Astrocyte (in vitro differentiated cells and primary cell): Measurements from ENCODE around the gene NME4. TPM values are rescaled to one million over a fixed set of nuclear protein-coding genes. Genes with fewer than 3 reads are reported as not detected.

Experiments
- DNase-seq: peaks from one replicate; pipeline ENCODE4 v3.0.0-alpha.2; 2010; ENCODE audit warnings: low read depth
- FAIRE-seq: peaks from 2 replicates; lab custom pipeline; 2011; peaks lifted over from hg19 to GRCh38; lab: Jason Lieb, UNC
- H2AFZ ChIP-seq: 2 replicates; pipeline ENCODE4 v1.6.0; 2012; ENCODE audit warnings: low read depth, low read length, inconsistent platforms
- H3K27ac ChIP-seq: 2 replicates; pipeline ENCODE4 v1.5.1; 2011; ENCODE audit warnings: low read depth, low read length, inconsistent platforms
- H3K27me3 ChIP-seq: 2 replicates; pipeline ENCODE4 v1.6.0; 2011; ENCODE audit warnings: low read length, inconsistent platforms; ENCODE audit not compliant: insufficient read depth
- H3K36me3 ChIP-seq: 2 replicates; pipeline ENCODE4 v1.5.1; 2011; ENCODE audit warnings: low read length, inconsistent platforms; ENCODE audit not compliant: insufficient read depth
- H3K4me1 ChIP-seq: 2 replicates; pipeline ENCODE4 v1.5.1; 2011; ENCODE audit warnings: low read length, inconsistent platforms; ENCODE audit not compliant: insufficient read depth
- H3K4me2 ChIP-seq: 2 replicates; pipeline ENCODE4 v1.6.0; 2012; ENCODE audit warnings: low read length, inconsistent platforms
- H3K4me3 ChIP-seq: 2 replicates; pipeline ENCODE4 v1.5.1; 2011; ENCODE audit warnings: low read depth, mild to moderate bottlenecking, low read length, inconsistent platforms; ENCODE audit not compliant: insufficient read depth
- H3K79me2 ChIP-seq: 2 replicates; pipeline ENCODE4 v1.6.0; 2012; ENCODE audit warnings: mild to moderate bottlenecking, low read length, inconsistent platforms; ENCODE audit not compliant: insufficient read depth
- H3K9ac ChIP-seq: 2 replicates; pipeline ENCODE4 v1.6.0; 2012; ENCODE audit warnings: mild to moderate bottlenecking, low read length, inconsistent platforms
- H3K9me3 ChIP-seq: 2 replicates; pipeline ENCODE4 v1.5.1; 2012; ENCODE audit warnings: low read depth, mild to moderate bottlenecking, low read length, inconsistent platforms; ENCODE audit not compliant: insufficient read depth
- H4K20me1 ChIP-seq: 2 replicates; pipeline ENCODE4 v1.6.0; 2012; ENCODE audit warnings: low read length, inconsistent platforms; ENCODE audit not compliant: insufficient read depth
- H3K27ac Mint-ChIP-seq: one replicate; pipeline ENCODE4 v1.8.0; 2021; ENCODE audit warnings: mild to moderate bottlenecking, mixed read lengths; ENCODE audit not compliant: unreplicated experiment
- H3K27me3 Mint-ChIP-seq: one replicate; pipeline ENCODE4 v1.8.0; 2021; ENCODE audit warnings: low read depth, mixed read lengths; ENCODE audit not compliant: unreplicated experiment
- H3K36me3 Mint-ChIP-seq: one replicate; pipeline ENCODE4 v1.8.0; 2021; ENCODE audit warnings: low read depth, mixed read lengths; ENCODE audit not compliant: unreplicated experiment
- H3K4me1 Mint-ChIP-seq: one replicate; pipeline ENCODE4 v1.8.0; 2021; ENCODE audit warnings: low read depth, mixed read lengths; ENCODE audit not compliant: unreplicated experiment
- H3K4me3 Mint-ChIP-seq: one replicate; pipeline ENCODE4 v1.8.0; 2021; ENCODE audit warnings: mild to moderate bottlenecking, moderate library complexity, mixed read lengths; ENCODE audit not compliant: unreplicated experiment
- H3K9me3 Mint-ChIP-seq: one replicate; pipeline ENCODE4 v1.8.0; 2021; ENCODE audit warnings: mild to moderate bottlenecking, mixed read lengths; ENCODE audit not compliant: unreplicated experiment
- EZH2 ChIP-seq: IDR thresholded peaks from 2 replicates; pipeline ENCODE4 v1.6.1; 2012; ENCODE audit warnings: mild to moderate bottlenecking, low read length, inconsistent platforms; ENCODE audit not compliant: insufficient read depth
- total RNA-seq: library from RNA; stranded (reverse); gene quantifications from 2 replicates; pipeline ENCODE4 v1.2.1, GENCODE V29; 2021
- TF ChIP-seq, protein P1 (sequence below): IDR thresholded peaks from 2 replicates; pipeline ENCODE4 v1.5.1; 2011; ENCODE audit warnings: low read depth, mild to moderate bottlenecking, inconsistent platforms, low read length, moderate library complexity; ENCODE audit not compliant: insufficient read depth

Gene NME4
- total RNA-seq, 1 donor from 2014 or later, result 268 TPM

DNA sequence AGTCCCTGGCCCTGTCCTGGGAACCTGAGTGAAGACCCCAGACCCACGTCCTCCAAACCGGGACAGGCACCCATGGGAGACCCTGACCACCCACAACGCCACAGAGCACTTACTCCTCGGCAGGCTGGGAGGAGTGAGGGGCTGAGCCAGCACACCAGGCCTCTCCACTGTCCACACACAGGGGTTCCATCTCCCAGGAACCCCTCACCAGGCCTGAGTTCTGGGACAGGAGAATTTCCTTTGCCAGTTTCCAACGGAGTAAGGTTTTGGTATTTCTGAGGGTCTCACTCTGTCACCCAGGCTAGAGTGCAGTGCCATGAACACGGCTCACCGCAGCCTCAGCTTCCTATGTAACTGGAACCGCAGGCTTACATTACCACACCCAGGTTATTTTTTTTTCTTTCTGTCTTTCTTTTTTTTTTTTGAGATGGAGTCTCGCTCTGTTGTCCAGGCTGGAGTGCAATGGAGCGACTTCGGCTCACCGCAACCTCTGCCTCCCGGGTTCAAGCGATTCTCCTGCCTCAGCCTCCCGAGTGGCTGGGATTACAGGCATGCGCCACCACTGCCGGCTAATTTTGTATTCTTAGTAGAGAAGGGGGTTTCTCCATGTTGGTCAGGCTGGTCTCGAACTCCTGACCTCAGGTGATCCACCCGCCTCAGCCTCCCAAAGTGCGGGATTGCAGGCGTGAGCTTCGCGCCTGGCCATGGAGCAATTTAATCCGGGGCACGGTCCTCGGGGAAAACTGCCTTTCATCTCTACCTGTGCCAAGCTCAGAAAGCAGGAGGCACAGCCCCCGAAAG lies 16.8 kb upstream of the NME4 start:
- Histone ChIP-seq H3K27ac (no peak overlapping the region), H3K27me3 (no peaks in the 10 kb centered on the region), H3K4me1 (peaks cover 12% of the 10 kb centered on the region), H3K4me2 (peak overlapping the region; percentile 96), H3K9ac (no peak overlapping the region), H3K79me2 (peaks cover 25% of the 10 kb centered on the region), H3K4me3 (no peak overlapping the region), H3K36me3 (no peaks in the 10 kb centered on the region), H2AFZ (no peak overlapping the region), H3K9me3 (no peaks in the 10 kb centered on the region), H4K20me1 (peaks cover 30% of the 10 kb centered on the region)
- peak overlapping the region; percentile 84 for H3K4me3 Mint-ChIP-seq
- no peak overlapping the region for H3K27ac Mint-ChIP-seq
- no peaks in the 10 kb centered on the region for H3K27me3 Mint-ChIP-seq
- peaks cover 16% of the 10 kb centered on the region for H3K4me1 Mint-ChIP-seq
- no peak for FAIRE-seq
- no peaks in the 10 kb centered on the region for H3K9me3 Mint-ChIP-seq
- DNase-seq, result no peak
- H3K36me3 Mint-ChIP-seq, result no peaks in the 10 kb centered on the region
- TF ChIP-seq EZH2, result no peak
- TF ChIP-seq, protein P1, sequence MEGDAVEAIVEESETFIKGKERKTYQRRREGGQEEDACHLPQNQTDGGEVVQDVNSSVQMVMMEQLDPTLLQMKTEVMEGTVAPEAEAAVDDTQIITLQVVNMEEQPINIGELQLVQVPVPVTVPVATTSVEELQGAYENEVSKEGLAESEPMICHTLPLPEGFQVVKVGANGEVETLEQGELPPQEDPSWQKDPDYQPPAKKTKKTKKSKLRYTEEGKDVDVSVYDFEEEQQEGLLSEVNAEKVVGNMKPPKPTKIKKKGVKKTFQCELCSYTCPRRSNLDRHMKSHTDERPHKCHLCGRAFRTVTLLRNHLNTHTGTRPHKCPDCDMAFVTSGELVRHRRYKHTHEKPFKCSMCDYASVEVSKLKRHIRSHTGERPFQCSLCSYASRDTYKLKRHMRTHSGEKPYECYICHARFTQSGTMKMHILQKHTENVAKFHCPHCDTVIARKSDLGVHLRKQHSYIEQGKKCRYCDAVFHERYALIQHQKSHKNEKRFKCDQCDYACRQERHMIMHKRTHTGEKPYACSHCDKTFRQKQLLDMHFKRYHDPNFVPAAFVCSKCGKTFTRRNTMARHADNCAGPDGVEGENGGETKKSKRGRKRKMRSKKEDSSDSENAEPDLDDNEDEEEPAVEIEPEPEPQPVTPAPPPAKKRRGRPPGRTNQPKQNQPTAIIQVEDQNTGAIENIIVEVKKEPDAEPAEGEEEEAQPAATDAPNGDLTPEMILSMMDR, result no peak

DNA sequence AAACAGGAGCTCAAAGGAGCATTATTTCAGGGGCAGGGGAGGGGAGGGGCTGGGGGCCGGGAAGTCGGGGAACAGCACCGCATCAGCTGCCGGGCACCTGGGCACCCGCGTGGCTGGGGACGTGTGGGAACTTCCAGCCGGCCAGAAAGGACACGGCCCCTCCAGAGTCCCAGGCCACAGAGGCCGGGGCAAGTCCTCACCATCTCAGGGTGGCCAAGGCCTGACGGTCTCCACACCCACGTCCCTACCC lies 16.3 kb upstream of the NME4 start:
- no peaks in the 10 kb centered on the region for H3K9me3 Mint-ChIP-seq
- H3K27me3 Mint-ChIP-seq, result no peaks in the 10 kb centered on the region
- no peak overlapping the region for H3K27ac Mint-ChIP-seq
- FAIRE-seq (no peak), DNase-seq (no peak)
- TF ChIP-seq EZH2, result no peak
- TF ChIP-seq, protein P1, result no peak
- H3K4me3 Mint-ChIP-seq, result peak overlapping the region; percentile 85
- Histone ChIP-seq H3K27ac (no peak overlapping the region), H3K9ac (peak overlapping the region; percentile 81), H3K79me2 (peaks cover 25% of the 10 kb centered on the region), H3K4me2 (peak overlapping the region; percentile 96), H3K9me3 (no peaks in the 10 kb centered on the region), H3K4me1 (peaks cover 12% of the 10 kb centered on the region), H3K27me3 (no peaks in the 10 kb centered on the region), H3K4me3 (peak overlapping the region; percentile 64), H4K20me1 (peaks cover 30% of the 10 kb centered on the region), H2AFZ (peak overlapping the region; percentile 58), H3K36me3 (no peaks in the 10 kb centered on the region)
- H3K36me3 Mint-ChIP-seq, result no peaks in the 10 kb centered on the region
- H3K4me1 Mint-ChIP-seq, result peaks cover 16% of the 10 kb centered on the region
